ENCODE data around the gene MTA1.

DNA sequence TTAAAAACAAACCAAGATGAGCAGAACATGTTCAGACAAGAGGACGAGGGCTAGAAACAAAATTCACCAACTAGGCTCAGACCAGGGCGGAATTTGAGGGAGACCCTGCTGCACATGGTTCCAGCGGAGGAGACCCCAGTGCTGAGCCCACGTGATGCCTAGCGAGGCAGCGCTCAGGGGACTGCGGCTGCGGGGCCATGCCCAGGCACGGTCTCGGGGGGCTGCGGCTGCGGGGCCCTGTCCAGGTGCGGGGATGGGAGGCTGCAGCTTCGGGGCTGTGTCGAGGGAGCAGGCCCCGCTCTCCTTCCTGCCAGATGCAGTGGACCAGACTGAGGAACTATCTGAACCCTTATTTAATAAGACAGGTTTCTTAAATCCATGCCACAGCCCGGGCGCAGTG, 42.3 kb downstream of the MTA1 start:
- TF ChIP-seq, protein P1, sequence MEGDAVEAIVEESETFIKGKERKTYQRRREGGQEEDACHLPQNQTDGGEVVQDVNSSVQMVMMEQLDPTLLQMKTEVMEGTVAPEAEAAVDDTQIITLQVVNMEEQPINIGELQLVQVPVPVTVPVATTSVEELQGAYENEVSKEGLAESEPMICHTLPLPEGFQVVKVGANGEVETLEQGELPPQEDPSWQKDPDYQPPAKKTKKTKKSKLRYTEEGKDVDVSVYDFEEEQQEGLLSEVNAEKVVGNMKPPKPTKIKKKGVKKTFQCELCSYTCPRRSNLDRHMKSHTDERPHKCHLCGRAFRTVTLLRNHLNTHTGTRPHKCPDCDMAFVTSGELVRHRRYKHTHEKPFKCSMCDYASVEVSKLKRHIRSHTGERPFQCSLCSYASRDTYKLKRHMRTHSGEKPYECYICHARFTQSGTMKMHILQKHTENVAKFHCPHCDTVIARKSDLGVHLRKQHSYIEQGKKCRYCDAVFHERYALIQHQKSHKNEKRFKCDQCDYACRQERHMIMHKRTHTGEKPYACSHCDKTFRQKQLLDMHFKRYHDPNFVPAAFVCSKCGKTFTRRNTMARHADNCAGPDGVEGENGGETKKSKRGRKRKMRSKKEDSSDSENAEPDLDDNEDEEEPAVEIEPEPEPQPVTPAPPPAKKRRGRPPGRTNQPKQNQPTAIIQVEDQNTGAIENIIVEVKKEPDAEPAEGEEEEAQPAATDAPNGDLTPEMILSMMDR (IDR thresholded peaks at IDR 0.05) = no peak
- no peak for TF ChIP-seq POLR2A (IDR thresholded peaks at IDR 0.05)

All from Peyer's patch (tissue), 4 donors.